SU-DHL-6 (cell line): Measurements from ENCODE around the gene CR1L.
"Not testable (repeated sequence)": the region's sequence is repeated elsewhere in the genome, so short reads cannot be mapped to it uniquely, and the experiment has no call there.

ENCODE experiments used
- H2AFZ ChIP-seq: fragments of 200-600 bp; sonication (generic); 2 replicates; pipeline ENCODE4 v1.6.1; 2014; ENCODE audit warnings: low read depth, mild to moderate bottlenecking, moderate library complexity, mixed read lengths, antibody characterized with exemption, low read length; ENCODE audit not compliant: severe bottlenecking
- H3F3A ChIP-seq: fragments of 200-600 bp; shearing (Covaris generic); 2 replicates; pipeline ENCODE4 v1.6.0; 2016; ENCODE audit warnings: antibody characterized with exemption, mild to moderate bottlenecking; ENCODE audit not compliant: insufficient read depth
- H3K27ac ChIP-seq: fragments of 200-600 bp; sonication (generic); 2 replicates; pipeline ENCODE4 v1.5.1; 2016; ENCODE audit warnings: low read depth, mild to moderate bottlenecking, low read length, moderate library complexity, mixed read lengths
- H3K27me3 ChIP-seq: fragments of 200-600 bp; sonication (generic), shearing (Covaris generic); 2 replicates; pipeline ENCODE4 v1.6.0; 2014; ENCODE audit warnings: mild to moderate bottlenecking, low read length
- H3K36me3 ChIP-seq: fragments of 200-600 bp; sonication (generic); 2 replicates; pipeline ENCODE4 v1.6.1; 2014; ENCODE audit warnings: mild to moderate bottlenecking, low read length, mixed read lengths
- H3K4me2 ChIP-seq: fragments of 300-600, 200-600 bp; shearing (Covaris generic), sonication (generic); 2 replicates; pipeline ENCODE4 v1.6.0; 2014; ENCODE audit warnings: low read length, low read depth, mild to moderate bottlenecking; ENCODE audit not compliant: poor library complexity, severe bottlenecking
- H3K4me3 ChIP-seq: fragments of 200-600 bp; sonication (generic); 2 replicates; pipeline ENCODE4 v1.5.1; 2014; ENCODE audit warnings: antibody characterized with exemption, low read length, mild to moderate bottlenecking, mixed read lengths; ENCODE audit not compliant: insufficient read depth, poor library complexity, severe bottlenecking
- H3K79me2 ChIP-seq: fragments of 200-600 bp; sonication (generic); 2 replicates; pipeline ENCODE4 v1.6.1; 2014; ENCODE audit warnings: mild to moderate bottlenecking, low read length, moderate library complexity; ENCODE audit not compliant: insufficient read depth
- H3K9ac ChIP-seq: fragments of 200-600 bp; sonication (generic); 2 replicates; pipeline ENCODE4 v1.7.0; 2014; ENCODE audit warnings: mild to moderate bottlenecking, low read length
- H3K9me2 ChIP-seq: fragments of 200-600 bp; sonication (generic); replicated peaks from 2 replicates; pipeline ENCODE4 v1.6.1; 2014; ENCODE audit warnings: low read length; ENCODE audit not compliant: insufficient read depth
- H3K9me3 ChIP-seq: fragments of 200-600 bp; sonication (generic); 2 replicates; pipeline ENCODE4 v1.6.1; 2014; ENCODE audit warnings: low read length, mixed read lengths; ENCODE audit not compliant: insufficient read depth
- H4K20me1 ChIP-seq: fragments of 200-600 bp; sonication (generic); 2 replicates; pipeline ENCODE4 v1.6.1; 2014; ENCODE audit warnings: low read depth, mild to moderate bottlenecking, antibody characterized with exemption, low read length, moderate library complexity, mixed read lengths
- CTCF ChIP-seq: fragments of 200-600 bp; sonication (generic); IDR thresholded peaks from one replicate; pipeline ENCODE4 v1.5.1; 2017; ENCODE audit warnings: antibody characterized with exemption, mild to moderate bottlenecking, low read length, moderate library complexity; ENCODE audit not compliant: insufficient read depth, poor library complexity, severe bottlenecking
- EZH2phosphoT487 ChIP-seq: fragments of 200-600 bp; sonication (generic), shearing (Covaris generic); conservative IDR thresholded peaks from 2 replicates; pipeline ENCODE4 v1.6.1; 2018; ENCODE audit warnings: mild to moderate bottlenecking, antibody characterized with exemption, low read length, moderate library complexity, mixed read lengths

Gene CR1L

GRCh38 chr1:207628776-207629175 is 16.2 kb upstream of the CR1L start:
- H3K9me3 ChIP-seq = no peaks in the 10 kb centered on the region
- no peak overlapping the region for H3K27ac ChIP-seq
- H3K4me3 ChIP-seq = no peak overlapping the region
- no peaks in the 10 kb centered on the region for H3K27me3 ChIP-seq
- H3K36me3 ChIP-seq = no peaks in the 10 kb centered on the region
- H2AFZ ChIP-seq = no peak overlapping the region
- no peak overlapping the region for H3K9ac ChIP-seq
- H3K79me2 ChIP-seq = no peaks in the 10 kb centered on the region
- no peaks in the 10 kb centered on the region for H4K20me1 ChIP-seq
- H3K9me2 ChIP-seq = no peaks in the 10 kb centered on the region
- H3F3A ChIP-seq = no peaks in the 10 kb centered on the region
- H3K4me2 ChIP-seq = no peak overlapping the region
- TF ChIP-seq EZH2phosphoT487 (no peak), CTCF (no peak)

GRCh38 chr1:207631137-207631536 is 13.8 kb upstream of the CR1L start:
- no peak overlapping the region for H3K27ac ChIP-seq
- H3K36me3 ChIP-seq = no peaks in the 10 kb centered on the region
- no peaks in the 10 kb centered on the region for H3K27me3 ChIP-seq
- H3K79me2 ChIP-seq = no peaks in the 10 kb centered on the region
- no peak overlapping the region for H2AFZ ChIP-seq
- H3K4me2 ChIP-seq = no peak overlapping the region
- no peak overlapping the region for H3K4me3 ChIP-seq
- H4K20me1 ChIP-seq = no peaks in the 10 kb centered on the region
- no peaks in the 10 kb centered on the region for H3K9me3 ChIP-seq
- no peak overlapping the region for H3K9ac ChIP-seq
- TF ChIP-seq EZH2phosphoT487 (no peak), CTCF (no peak)
- H3K9me2 ChIP-seq = no peaks in the 10 kb centered on the region
- H3F3A ChIP-seq = no peaks in the 10 kb centered on the region

DNA sequence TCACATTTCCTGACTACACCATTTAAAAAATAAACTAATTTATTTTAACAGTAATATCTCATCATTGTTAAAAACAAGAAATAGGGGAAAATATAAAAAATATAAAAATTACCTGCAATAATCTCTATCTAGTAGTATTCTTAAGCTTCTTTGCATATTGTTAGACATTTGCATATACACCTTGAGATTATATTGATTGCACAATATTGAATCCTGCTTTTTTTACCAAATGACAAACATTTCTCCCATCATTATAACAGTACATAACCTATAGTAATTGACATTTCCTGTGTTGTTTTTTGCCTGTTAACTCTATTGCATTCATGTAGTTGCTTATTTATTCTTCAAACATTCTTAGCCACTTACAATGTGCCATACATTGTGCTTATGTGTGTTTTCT is 11.7 kb upstream of the CR1L start:
- no peak for TF ChIP-seq EZH2phosphoT487
- TF ChIP-seq CTCF = no peak
- no peak overlapping the region for H3K4me3 ChIP-seq

GRCh38 chr1:207633699-207634289 is 11.1 kb upstream of the CR1L start:
- not testable (repeated sequence) for H3K4me3 ChIP-seq, H3K9ac ChIP-seq, H3K9me2 ChIP-seq, H3F3A ChIP-seq, H2AFZ ChIP-seq, H3K27ac ChIP-seq, H3K9me3 ChIP-seq, H3K36me3 ChIP-seq, H3K4me2 ChIP-seq, H3K79me2 ChIP-seq, H4K20me1 ChIP-seq, H3K27me3 ChIP-seq

More for the DNA sequence above, 11.7 kb upstream of the CR1L start:
- no peak overlapping the region for H3K27ac ChIP-seq
- H3K9me3 ChIP-seq = no peaks in the 10 kb centered on the region
- no peaks in the 10 kb centered on the region for H3K9me2 ChIP-seq
- H4K20me1 ChIP-seq = no peaks in the 10 kb centered on the region
- H3K27me3 ChIP-seq = no peaks in the 10 kb centered on the region
- no peaks in the 10 kb centered on the region for H3F3A ChIP-seq
- no peaks in the 10 kb centered on the region for H3K36me3 ChIP-seq
- H2AFZ ChIP-seq = no peak overlapping the region
- H3K4me2 ChIP-seq = no peak overlapping the region
- H3K9ac ChIP-seq = no peak overlapping the region
- H3K79me2 ChIP-seq = no peaks in the 10 kb centered on the region

DNA sequence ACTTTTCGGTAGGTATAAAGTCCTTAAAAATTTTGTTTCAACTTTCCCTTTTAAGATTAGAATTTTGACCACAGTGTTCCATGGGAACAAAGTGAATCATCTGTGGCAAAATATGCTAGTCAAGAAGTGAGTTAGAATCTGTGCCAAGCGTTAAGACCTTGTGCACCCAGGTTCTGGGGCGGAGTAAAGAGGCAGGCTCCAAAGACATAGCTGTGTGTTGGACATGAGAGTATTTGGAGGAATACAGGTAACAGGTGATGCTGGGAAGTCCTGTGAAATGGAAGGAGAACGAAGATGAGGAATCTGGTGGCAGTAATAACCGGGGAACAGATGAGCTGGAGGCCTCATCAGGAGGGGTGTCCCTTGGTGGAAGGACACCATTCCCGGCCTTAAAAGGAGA is 10.6 kb upstream of the CR1L start:
- not testable (repeated sequence) for H3K9ac ChIP-seq, H3K4me2 ChIP-seq, H3K79me2 ChIP-seq, H3K9me3 ChIP-seq, H3F3A ChIP-seq, H2AFZ ChIP-seq, H3K4me3 ChIP-seq, H3K9me2 ChIP-seq, H4K20me1 ChIP-seq, H3K27ac ChIP-seq, H3K27me3 ChIP-seq, H3K36me3 ChIP-seq

GRCh38 chr1:207635569-207636186 is 9.3 kb upstream of the CR1L start:
- not testable (repeated sequence) for H2AFZ ChIP-seq, H3K4me3 ChIP-seq, H3K27ac ChIP-seq, H4K20me1 ChIP-seq, H3F3A ChIP-seq, H3K36me3 ChIP-seq, H3K27me3 ChIP-seq, H3K9me2 ChIP-seq, H3K9me3 ChIP-seq, H3K4me2 ChIP-seq, H3K79me2 ChIP-seq, H3K9ac ChIP-seq
